ENCODE results near the gene DGKE.

Gene DGKE

DNA sequence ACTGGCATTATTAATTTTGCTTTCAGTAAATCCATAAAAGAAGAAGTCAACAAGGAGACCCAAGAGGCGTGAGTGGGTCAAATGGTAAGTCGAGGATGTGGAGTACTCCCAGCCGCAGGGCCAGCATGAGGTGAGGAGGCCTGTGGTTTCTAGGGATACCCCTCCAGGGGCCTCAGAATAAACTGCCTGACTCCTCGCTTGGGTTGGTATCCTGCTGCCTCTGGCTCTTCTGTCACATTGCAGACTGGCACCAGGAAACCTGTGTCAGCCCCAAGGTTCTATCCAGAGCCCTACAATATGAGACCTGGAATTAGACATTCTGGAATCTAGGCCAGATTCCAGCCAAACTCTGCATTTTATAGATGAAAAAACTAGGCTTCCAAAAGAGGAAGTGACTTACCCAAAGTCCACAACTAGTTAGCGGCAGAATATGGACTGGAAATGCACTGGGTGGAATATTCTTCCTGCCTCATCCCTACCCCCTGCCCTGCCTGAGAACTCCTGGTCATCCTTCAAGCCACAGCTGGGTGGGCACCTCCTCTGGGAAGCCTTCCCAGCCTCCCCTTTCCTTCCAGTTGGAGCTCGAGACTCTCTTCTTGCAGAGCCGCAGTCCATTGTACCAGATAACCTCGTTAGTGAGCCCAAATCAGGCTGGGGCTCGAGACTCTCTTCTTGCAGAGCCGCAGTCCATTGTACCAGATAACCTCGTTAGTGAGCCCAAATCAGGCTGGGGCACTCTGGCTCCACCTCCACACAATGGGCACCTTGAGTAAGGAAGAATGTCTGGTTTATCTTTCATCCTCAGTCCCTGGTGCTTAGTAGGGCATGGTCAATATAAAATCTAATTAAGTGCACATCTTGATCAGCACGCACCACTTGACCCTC, 22.8 kb upstream of the DGKE start:
- DNase-seq = no peak
- intact Hi-C loops (cut with DNase I) = no loop called here

- intact Hi-C loops (cut with DNase I) = no loop called here
- no peak for DNase-seq
Observed at GRCh38 chr17:56812901-56813388, 21.0 kb upstream of the DGKE start.

- intact Hi-C loops (cut with DNase I) = no loop called here
Observed at GRCh38 chr17:56815711-56816110, 18.2 kb upstream of the DGKE start.

GRCh38 chr17:56817066-56817465, 16.9 kb upstream of the DGKE start:
- DNase-seq = no peak
- intact Hi-C loops (cut with DNase I) = no loop called here

More at GRCh38 chr17:56815711-56816110, 18.2 kb upstream of the DGKE start:
- no peak for DNase-seq

DNA sequence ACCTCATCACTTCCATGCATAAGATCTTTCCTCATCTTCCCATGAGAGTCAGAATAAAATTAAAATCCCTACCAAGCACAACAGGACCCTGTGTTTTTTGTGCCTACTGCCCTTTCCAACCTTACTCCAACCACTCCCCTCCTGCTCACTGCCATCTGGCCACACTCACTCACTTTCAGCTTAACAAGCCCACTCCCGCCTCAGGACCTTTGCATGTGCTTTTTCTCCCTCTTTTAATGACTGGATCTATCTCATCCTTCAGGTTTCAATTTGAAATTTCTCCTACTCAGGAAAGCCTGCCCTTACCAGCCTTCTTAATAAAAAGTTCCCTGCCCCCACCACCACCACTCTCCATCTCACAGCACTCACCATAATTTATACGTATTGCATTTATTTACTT, 14.9 kb upstream of the DGKE start:
- intact Hi-C loops (cut with DNase I) = no loop called here
- no peak for DNase-seq

- DNase-seq = peak; percentile 14 to 89 (median 68)
- intact Hi-C loops (cut with DNase I) = no loop called here
Observed at GRCh38 chr17:56819431-56820145, 14.4 kb upstream of the DGKE start.

GRCh38 chr17:56820207-56820606, 13.7 kb upstream of the DGKE start:
- intact Hi-C loops (cut with DNase I) = no loop called here
- DNase-seq = peak in 1 of 42 donors; percentile 31

DNA sequence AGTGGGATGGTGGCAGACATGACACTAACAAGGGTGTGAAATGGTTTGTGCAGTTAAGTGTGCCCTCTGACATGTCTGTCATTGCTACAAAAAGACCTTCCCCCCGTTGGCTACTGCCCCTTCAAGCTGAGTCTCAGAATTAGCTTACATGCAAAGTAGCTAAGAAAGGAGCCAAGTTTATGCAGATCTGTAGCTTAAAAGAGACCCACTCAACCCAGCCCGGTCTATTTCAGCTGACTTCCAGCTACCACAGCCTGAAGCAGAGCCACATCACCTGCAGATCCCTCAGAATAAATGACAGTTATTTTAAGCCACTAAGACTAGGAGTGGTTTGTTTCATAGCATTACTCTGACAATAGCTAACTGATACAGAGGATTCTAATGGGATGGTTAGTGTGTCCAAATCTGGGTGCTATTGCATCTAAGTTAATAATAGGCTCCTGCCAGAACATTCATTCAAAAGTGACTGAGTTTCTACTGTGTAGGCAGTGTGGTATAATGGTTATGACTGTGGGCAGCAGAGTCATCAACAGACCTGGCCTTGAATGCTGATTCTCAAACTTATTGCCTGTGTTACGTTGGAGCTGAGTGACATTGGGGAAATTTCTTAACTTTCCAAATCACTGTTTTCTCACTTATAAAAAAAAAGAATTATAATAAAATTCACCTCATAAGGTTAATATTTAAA, 12.0 kb upstream of the DGKE start:
- intact Hi-C loops (cut with DNase I) = no loop called here
- DNase-seq = no peak

DNA sequence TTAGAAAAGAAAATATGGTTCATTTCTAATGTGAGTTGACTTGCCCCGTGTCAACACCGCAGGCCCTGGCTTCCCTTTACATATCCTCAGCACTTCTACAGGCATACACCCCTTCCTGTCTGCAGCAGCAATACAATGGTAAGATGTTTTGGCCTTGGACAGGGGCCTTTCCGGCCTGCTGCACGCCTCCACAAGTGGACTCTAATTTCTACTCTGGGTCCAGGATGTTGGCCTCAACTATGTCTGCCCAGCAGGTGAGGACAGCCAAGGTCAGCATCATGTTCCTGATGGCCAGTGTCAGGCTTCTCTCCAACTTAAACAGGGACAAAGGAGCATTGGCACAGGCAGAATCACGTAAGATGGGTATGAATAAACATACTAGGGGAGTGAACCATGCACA, 11.2 kb upstream of the DGKE start:
- no peak for DNase-seq
- intact Hi-C loops (cut with DNase I) = no loop called here

DNA sequence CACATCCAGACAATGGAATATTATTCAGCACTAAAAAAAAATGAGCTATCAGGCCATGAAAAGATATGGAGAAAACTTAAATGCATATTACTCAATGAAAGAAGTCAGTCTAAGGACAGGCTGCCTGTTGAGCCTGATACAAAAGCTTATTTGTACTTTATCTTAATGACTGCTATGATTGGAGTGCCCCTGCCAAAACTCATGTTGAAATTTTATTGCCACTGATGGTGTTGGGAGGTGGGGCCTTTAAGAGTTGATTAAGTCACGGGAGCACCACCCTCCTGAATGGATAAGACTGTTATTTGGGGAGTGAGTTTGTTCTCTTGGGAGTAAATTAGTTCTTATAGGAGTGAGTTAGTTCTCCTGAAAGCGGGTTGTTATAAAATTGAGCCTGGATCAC, 10.1 kb upstream of the DGKE start:
- DNase-seq = no peak
- intact Hi-C loops (cut with DNase I) = no loop called here

- intact Hi-C loops (cut with DNase I) = no loop called here
Observed at GRCh38 chr17:56824503-56824902, 9.4 kb upstream of the DGKE start.

GRCh38 chr17:56826611-56827414, 7.1 kb upstream of the DGKE start:
- intact Hi-C loops (cut with DNase I) = no loop called here
- DNase-seq = no peak

More at GRCh38 chr17:56824503-56824902, 9.4 kb upstream of the DGKE start:
- no peak for DNase-seq

- DNase-seq = no peak
- intact Hi-C loops (cut with DNase I) = loop anchor here (5.0 to 10.0 kb wide), 2 partner anchors 81 to 134 kb away; partner anchors contain the start of genes COIL and TRIM25
Observed at GRCh38 chr17:56830726-56831368, 3.1 kb upstream of the DGKE start.

DNA sequence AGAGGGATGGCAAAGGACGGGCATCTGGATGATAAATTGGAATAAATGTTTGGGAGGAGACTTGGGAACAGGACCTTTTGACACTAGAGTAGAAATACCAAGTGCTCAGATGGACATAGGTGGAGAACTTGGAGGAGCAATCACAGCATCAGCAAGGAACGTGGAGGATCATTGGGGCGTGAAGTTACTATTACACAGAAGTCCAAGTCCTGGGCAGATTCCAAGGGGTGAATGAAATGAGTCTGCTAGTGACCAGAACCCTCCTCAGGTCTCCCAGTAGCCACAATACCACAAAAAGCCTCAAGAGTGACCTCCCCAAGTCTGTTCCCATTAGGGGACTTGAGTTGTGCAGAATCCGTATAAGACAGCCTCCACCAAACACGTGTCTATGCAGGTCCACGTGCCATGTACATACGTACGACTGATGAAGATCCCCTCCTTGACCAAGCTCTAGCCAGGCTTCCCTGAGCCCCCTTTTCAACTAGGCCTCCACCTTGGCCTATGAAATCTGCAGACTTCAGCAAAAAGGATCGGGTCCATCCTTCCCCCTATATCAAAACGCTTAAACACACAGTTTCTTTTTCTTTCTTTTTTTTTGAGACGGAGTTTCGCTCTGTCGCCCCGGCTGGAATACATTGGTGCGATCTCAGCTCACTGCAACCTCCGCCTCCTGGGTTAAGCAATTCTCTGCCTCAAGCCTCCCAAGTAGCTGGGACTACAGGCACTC, 2.4 kb upstream of the DGKE start:
- intact Hi-C loops (cut with DNase I) = loop anchor here (5.0 to 10.0 kb wide), 2 partner anchors 81 to 133 kb away; partner anchors contain the start of genes COIL and TRIM25
- DNase-seq = no peak

DNA sequence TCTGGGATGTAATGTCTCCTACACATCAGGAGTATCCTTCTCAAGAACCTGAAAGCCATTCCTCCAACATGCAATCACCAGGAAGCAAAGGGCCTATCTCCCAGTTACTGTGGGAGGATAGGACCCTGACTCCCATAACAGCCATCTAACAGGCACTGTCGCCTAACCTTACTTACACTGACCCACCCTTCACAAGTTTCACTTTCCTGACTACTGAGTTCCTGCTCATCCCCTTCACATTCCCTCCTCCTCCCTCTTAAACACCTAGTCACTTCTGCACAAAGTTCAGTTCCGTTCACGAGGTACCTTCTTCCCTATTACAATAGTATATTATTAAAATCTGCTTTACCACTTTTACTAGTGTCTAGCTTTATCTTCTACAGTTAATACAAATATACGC, 1.5 kb upstream of the DGKE start:
- DNase-seq = no peak
- intact Hi-C loops (cut with DNase I) = loop anchor here (5.0 to 10.0 kb wide), 2 partner anchors 80 to 132 kb away; partner anchors contain the start of genes COIL and TRIM25

GRCh38 chr17:56833057-56833808, 718 bp upstream of the DGKE start:
- intact Hi-C loops (cut with DNase I) = loop anchor here (5.0 to 10.0 kb wide), 2 partner anchors 79 to 132 kb away; partner anchors contain the start of genes COIL and TRIM25
- DNase-seq = peak; percentile 38 to 87 (median 70)
